Endothelial cell of umbilical vein (primary cell): ENCODE measurements around the gene ELMO2. TPM values are rescaled to one million over a fixed set of nuclear protein-coding genes. Genes with fewer than 3 reads are reported as not detected.

Experiments used
- BruUV-seq: library from RNA; stranded (reverse); fragments of 400-500 nt; replicated peaks from 2 replicates; lab custom pipeline; 2021; lab: Mats Ljungman, UMichigan
- CTCF ChIA-PET: fragments of 300-600, 350-600 bp; sonication (Branson Sonifier 250); formaldehyde crosslinking; loops from one replicate; lab custom pipeline; 2021; ENCODE audit warnings: antibody characterized with exemption, inconsistent platforms; lab: Charles Lee
- POLR2A ChIA-PET: fragments of 300-600, 350-600 bp; sonication (Branson Sonifier 250); formaldehyde crosslinking; loops from one replicate; lab custom pipeline; 2021; ENCODE audit warnings: antibody characterized with exemption, inconsistent platforms; lab: Charles Lee
- DNase-seq: peaks from one replicate; pipeline ENCODE4 v3.0.0-alpha.2; 2011; ENCODE audit warnings: low read depth, low spot score
- FAIRE-seq: peaks from 2 replicates; lab custom pipeline; 2011; peaks lifted over from hg19 to GRCh38; lab: Jason Lieb, UNC
- H2AFZ ChIP-seq: 2 replicates; pipeline ENCODE4 v1.6.0; 2012; ENCODE audit warnings: low read depth, low read length, control low read depth, inconsistent platforms
- H3K27ac ChIP-seq: 2 replicates; pipeline ENCODE4 v1.5.1; 2011; ENCODE audit warnings: low read depth, mild to moderate bottlenecking, control low read depth, low read length, moderate library complexity; ENCODE audit not compliant: insufficient read depth
- H3K27me3 ChIP-seq, 2 experiments: 2 replicates each; pipeline versions ENCODE4 v1.6.0 to v1.6.1; 2011; ENCODE audit warnings: low read length in 2 of 2, mixed read lengths in 1 of 2; ENCODE audit not compliant: control insufficient read depth in 2 of 2, insufficient read depth in 2 of 2
- H3K36me3 ChIP-seq, 2 experiments: 2 replicates in 1 of 2; 3 replicates in 1 of 2; pipeline ENCODE4 v1.5.1; 2011; ENCODE audit warnings: low read length in 2 of 2, mild to moderate bottlenecking in 1 of 2, moderate library complexity in 1 of 2; ENCODE audit not compliant: control insufficient read depth in 2 of 2, insufficient read depth in 2 of 2; ENCODE audit errors: extremely low read depth in 1 of 2
- H3K4me1 ChIP-seq: 3 replicates; pipeline ENCODE4 v1.5.1; 2011; ENCODE audit warnings: mild to moderate bottlenecking, low read length; ENCODE audit not compliant: control insufficient read depth, insufficient read depth; ENCODE audit errors: extremely low read depth
- H3K4me2 ChIP-seq: 2 replicates; pipeline ENCODE4 v1.6.1; 2011; ENCODE audit warnings: low read length, control low read depth, mixed read lengths; ENCODE audit not compliant: insufficient read depth
- H3K4me3 ChIP-seq, 3 experiments: fragments of 200-600 bp in 1 of 3; sonication (generic), shearing (Covaris generic) in 1 of 3; replicated peaks in 1 of 3; 2 replicates each; pipeline ENCODE4 v1.5.1; 2011 to 2016; ENCODE audit warnings: control low read depth in 3 of 3, low read length in 3 of 3, mild to moderate bottlenecking in 2 of 3, inconsistent platforms in 1 of 3, low read depth in 1 of 3, moderate library complexity in 1 of 3; ENCODE audit not compliant: insufficient read depth in 1 of 3
- H3K79me2 ChIP-seq: 2 replicates; pipeline ENCODE4 v1.6.0; 2012; ENCODE audit warnings: low read length, inconsistent platforms; ENCODE audit not compliant: control insufficient read depth, insufficient read depth
- H3K9ac ChIP-seq: replicated peaks from 2 replicates; pipeline ENCODE3; 2011; ENCODE audit warnings: low read length, control low read depth; ENCODE audit not compliant: insufficient read depth; ENCODE audit errors: extremely low read depth
- H3K9me1 ChIP-seq: replicated peaks from 3 replicates; pipeline ENCODE4 v1.6.0; 2011; ENCODE audit warnings: mild to moderate bottlenecking, low read length; ENCODE audit not compliant: control insufficient read depth, insufficient read depth; ENCODE audit errors: extremely low read depth
- H3K9me3 ChIP-seq: replicated peaks from 2 replicates; pipeline ENCODE4 v1.5.1; 2012; ENCODE audit warnings: low read length, inconsistent platforms; ENCODE audit not compliant: control insufficient read depth, insufficient read depth
- H4K20me1 ChIP-seq: replicated peaks from 2 replicates; pipeline ENCODE3; 2011; ENCODE audit warnings: mild to moderate bottlenecking, low read length; ENCODE audit not compliant: control insufficient read depth, insufficient read depth; ENCODE audit errors: extremely low read depth
- CTCF ChIP-seq, 2 donors: IDR thresholded peaks; 1 replicate in 1 of 2; 2 replicates in 1 of 2; pipeline ENCODE4 v1.5.1; 2011; ENCODE audit warnings: low read length in 2 of 2, mild to moderate bottlenecking in 2 of 2, moderate library complexity in 2 of 2, control low read depth in 1 of 2, inconsistent platforms in 1 of 2, low read depth in 1 of 2; ENCODE audit not compliant: insufficient read depth in 1 of 2; ENCODE audit errors: extremely low read depth in 1 of 2
- EZH2 ChIP-seq: IDR thresholded peaks from 2 replicates; pipeline ENCODE4 v1.6.1; 2012; ENCODE audit warnings: borderline replicate concordance, low read depth, mild to moderate bottlenecking, moderate library complexity, low read length, inconsistent platforms; ENCODE audit not compliant: severe bottlenecking
- FOS ChIP-seq: IDR thresholded peaks from 2 replicates; pipeline ENCODE4 v1.6.1; 2011; ENCODE audit warnings: mild to moderate bottlenecking, low read length, moderate library complexity, borderline replicate concordance; ENCODE audit not compliant: insufficient read depth
- GATA2 ChIP-seq: IDR thresholded peaks from 2 replicates; pipeline ENCODE4 v1.7.0; 2011; ENCODE audit warnings: low read depth, mild to moderate bottlenecking, moderate library complexity, mixed read lengths, low read length; ENCODE audit not compliant: insufficient read length, insufficient read depth
- JUN ChIP-seq: IDR thresholded peaks from 2 replicates; pipeline ENCODE4 v1.6.1; 2011; ENCODE audit warnings: borderline replicate concordance, low read depth; ENCODE audit not compliant: insufficient read length, insufficient read depth
- MAX ChIP-seq: IDR thresholded peaks from 2 replicates; pipeline ENCODE4 v1.6.1; 2011; ENCODE audit not compliant: insufficient read depth, insufficient read length
- MYC ChIP-seq: IDR thresholded peaks from one replicate; pipeline ENCODE4 v1.6.1; 2011; ENCODE audit warnings: mild to moderate bottlenecking, low read depth, low read length
- POLR2A ChIP-seq: IDR thresholded peaks from 2 replicates; pipeline ENCODE4 v1.6.1; 2012; ENCODE audit warnings: low read depth, mild to moderate bottlenecking, control low read depth, low read length
- POLR2AphosphoS5 ChIP-seq: IDR thresholded peaks from 2 replicates; pipeline ENCODE4 v1.6.1; 2012; ENCODE audit warnings: low read depth, mild to moderate bottlenecking, control low read depth, low read length, moderate library complexity; ENCODE audit not compliant: insufficient read depth
- dilution Hi-C: fragments of 300-500 bp; cut with MboI; formaldehyde crosslinking; loops from one replicate; pipeline ENCODE4 v1.15.0; 2019; ENCODE audit warnings: low sequenced_read_pairs; ENCODE audit not compliant: extremely low pct_ligation_motif_present
- intact Hi-C: fragments of 100-400 bp; cut with micrococcal nuclease; formaldehyde crosslinking; loops from one replicate; pipeline ENCODE4 v1.10.0; 2022
- polyA plus RNA-seq, 4 experiments: library from polyadenylated mRNA; depleted of rRNA in 3 of 4; stranded (reverse) in 3 of 4; unstranded in 1 of 4; fragments of >200 nt; gene quantifications; 2 replicates each; pipeline versions ENCODE4 v1.2.1 to v1.2.3, GENCODE V29; 2011 to 2012; ENCODE audit warnings: missing spikeins in 1 of 4
- total RNA-seq: library from RNA; stranded (reverse); gene quantifications from 2 replicates; pipeline ENCODE4 v1.2.3, GENCODE V29; 2021

The ELMO2 gene
- total and polyA plus RNA-seq, 2 donors (not counting 3 experiments of a cell fraction or from before 2014, with no cell fraction given), result 35.1 to 43.5 TPM

GRCh38 chr20:46427384-46427783 is 21.0 kb upstream of the ELMO2 start:
- ChIA-PET CTCF (no interaction called here), POLR2A (no interaction called here)
- Histone ChIP-seq H2AFZ (no peak overlapping the region), H3K4me3 (no peak overlapping the region), H3K4me2 (no peak overlapping the region), H3K4me1 (no peaks in the 10 kb centered on the region), H3K9me1 (no peaks in the 10 kb centered on the region), H3K27ac (no peak overlapping the region), H3K36me3 (no peaks in the 10 kb centered on the region), H3K27me3 (peaks cover 0 to 3% of the 10 kb centered on the region in 2 experiments), H4K20me1 (no peaks in the 10 kb centered on the region), H3K9me3 (no peaks in the 10 kb centered on the region), H3K9ac (no peak overlapping the region), H3K79me2 (no peaks in the 10 kb centered on the region)
- TF ChIP-seq MYC, result no peak
- no peak for TF ChIP-seq POLR2AphosphoS5
- TF ChIP-seq GATA2, result no peak
- no peak for TF ChIP-seq FOS
- no peak for TF ChIP-seq EZH2
- no peak for TF ChIP-seq MAX
- TF ChIP-seq CTCF (IDR thresholded peaks at IDR 0.05; ENCODE audit: extremely low read depth in 1 of 2, insufficient read depth in 1 of 2, low read depth in 1 of 2, low read length in 2 of 2), result no peak
- no peak for TF ChIP-seq POLR2A
- TF ChIP-seq JUN, result no peak
- intact Hi-C loops, result no loop called here
- dilution Hi-C loops, result no loop called here
- DNase-seq (no peak), FAIRE-seq (no peak)
- BruUV-seq, result no TSS peak
